Epithelial cell of proximal tubule (primary cell): ENCODE data around the gene PDE4D. TPM values are rescaled to one million over a fixed set of nuclear protein-coding genes. Genes with fewer than 3 reads are reported as not detected.

Source experiments
- DNase-seq: peaks from one replicate; pipeline ENCODE4 v3.0.0-alpha.2; 2011; ENCODE audit warnings: low read depth
- H3K4me3 ChIP-seq: 2 replicates; pipeline ENCODE4 v1.5.1; 2011; ENCODE audit warnings: low read depth, mild to moderate bottlenecking, low read length
- total RNA-seq: library from RNA; depleted of rRNA; stranded (reverse); fragments of >200 nt; gene quantifications from 2 replicates; pipeline ENCODE4 v1.2.3, GENCODE V29; 2015
- TF ChIP-seq, protein P1 (sequence below): conservative IDR thresholded peaks from 2 replicates; pipeline ENCODE4 v1.5.1; 2012; ENCODE audit warnings: low read depth, mild to moderate bottlenecking, low read length

The PDE4D gene
- total RNA-seq, 1 donor from 2014 or later, result 18.4 TPM

DNA sequence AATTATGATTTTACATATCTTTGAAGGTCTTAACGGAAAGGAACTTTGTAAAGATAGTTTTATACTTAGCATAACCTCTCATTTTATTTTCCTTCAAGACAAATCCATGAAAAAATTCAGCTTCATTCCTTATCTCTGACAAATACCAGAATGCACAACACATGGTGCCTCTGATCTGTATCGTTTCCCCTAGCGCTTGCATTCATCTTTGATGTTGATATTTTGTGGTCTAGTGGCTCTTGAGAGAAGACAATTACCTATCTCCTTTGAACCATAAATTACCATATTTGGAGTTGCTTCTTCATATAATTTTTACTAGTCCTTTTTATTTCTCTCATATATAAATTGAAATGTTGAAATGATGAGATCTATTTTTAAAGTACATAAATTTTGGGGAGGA is 551.3 kb downstream of the PDE4D start:
- TF ChIP-seq, protein P1, sequence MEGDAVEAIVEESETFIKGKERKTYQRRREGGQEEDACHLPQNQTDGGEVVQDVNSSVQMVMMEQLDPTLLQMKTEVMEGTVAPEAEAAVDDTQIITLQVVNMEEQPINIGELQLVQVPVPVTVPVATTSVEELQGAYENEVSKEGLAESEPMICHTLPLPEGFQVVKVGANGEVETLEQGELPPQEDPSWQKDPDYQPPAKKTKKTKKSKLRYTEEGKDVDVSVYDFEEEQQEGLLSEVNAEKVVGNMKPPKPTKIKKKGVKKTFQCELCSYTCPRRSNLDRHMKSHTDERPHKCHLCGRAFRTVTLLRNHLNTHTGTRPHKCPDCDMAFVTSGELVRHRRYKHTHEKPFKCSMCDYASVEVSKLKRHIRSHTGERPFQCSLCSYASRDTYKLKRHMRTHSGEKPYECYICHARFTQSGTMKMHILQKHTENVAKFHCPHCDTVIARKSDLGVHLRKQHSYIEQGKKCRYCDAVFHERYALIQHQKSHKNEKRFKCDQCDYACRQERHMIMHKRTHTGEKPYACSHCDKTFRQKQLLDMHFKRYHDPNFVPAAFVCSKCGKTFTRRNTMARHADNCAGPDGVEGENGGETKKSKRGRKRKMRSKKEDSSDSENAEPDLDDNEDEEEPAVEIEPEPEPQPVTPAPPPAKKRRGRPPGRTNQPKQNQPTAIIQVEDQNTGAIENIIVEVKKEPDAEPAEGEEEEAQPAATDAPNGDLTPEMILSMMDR, result no peak

GRCh38 chr5:59341760-59342159 is 551.8 kb downstream of the PDE4D start:
- DNase-seq, result no peak
- TF ChIP-seq, protein P1, result no peak
- H3K4me3 ChIP-seq, result no peak overlapping the region

More for the DNA sequence above, 551.3 kb downstream of the PDE4D start:
- DNase-seq, result no peak
- H3K4me3 ChIP-seq, result no peak overlapping the region

- DNase-seq, result no peak
Measured at GRCh38 chr5:59341155-59341554, 552.4 kb downstream of the PDE4D start.

DNA sequence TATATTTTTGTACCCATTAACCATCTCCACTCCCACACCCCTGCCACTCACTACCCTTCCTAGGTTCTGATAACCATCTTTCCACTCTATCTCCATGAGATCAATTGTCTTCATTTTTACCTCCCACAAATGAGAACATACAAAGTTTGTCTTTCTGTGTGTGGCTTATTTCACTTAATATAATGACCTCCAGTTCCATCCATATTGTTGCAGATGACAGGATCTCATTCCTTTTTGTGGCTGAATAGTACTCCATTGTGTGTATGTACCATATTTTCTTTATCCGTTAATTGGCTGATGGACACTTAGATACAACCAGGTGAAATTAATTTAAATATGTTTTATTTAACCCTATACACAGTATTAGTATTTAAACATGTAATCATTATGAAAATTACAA is 552.9 kb downstream of the PDE4D start:
- H3K4me3 ChIP-seq, result no peak overlapping the region
- TF ChIP-seq, protein P1, result no peak
- DNase-seq, result no peak

More at GRCh38 chr5:59341155-59341554, 552.4 kb downstream of the PDE4D start:
- TF ChIP-seq, protein P1, result no peak
- H3K4me3 ChIP-seq, result no peak overlapping the region

GRCh38 chr5:59337240-59337639 is 556.3 kb downstream of the PDE4D start:
- H3K4me3 ChIP-seq, result no peak overlapping the region
- DNase-seq, result no peak
- TF ChIP-seq, protein P1, result no peak

DNA sequence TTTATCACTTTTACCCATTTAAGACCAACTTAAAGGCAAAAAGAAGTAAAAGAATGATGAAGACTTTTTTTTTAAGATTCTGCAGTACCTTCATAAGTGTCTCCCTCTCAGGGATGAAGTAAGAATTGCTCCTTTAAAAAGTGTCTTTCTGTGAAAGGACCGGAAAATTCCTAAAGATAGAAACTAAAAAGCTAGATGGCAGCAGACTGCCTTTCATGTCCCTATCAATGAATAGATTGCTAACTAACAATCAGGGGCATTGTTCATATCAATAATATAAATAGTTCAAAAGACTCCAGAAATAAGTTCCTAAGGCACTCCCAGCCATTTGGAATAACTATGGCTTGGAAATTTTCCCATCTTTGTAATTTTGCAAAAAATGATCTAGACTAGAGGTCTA is 558.0 kb downstream of the PDE4D start:
- no peak for DNase-seq
- TF ChIP-seq, protein P1, result peak; percentile 23
- no peak overlapping the region for H3K4me3 ChIP-seq

- no peak overlapping the region for H3K4me3 ChIP-seq
- DNase-seq, result no peak
- TF ChIP-seq, protein P1, result no peak
Measured at GRCh38 chr5:59333416-59333815, 560.1 kb downstream of the PDE4D start.
